Neural cell (in vitro differentiated cells): Measurements from ENCODE around the gene IBA57.

ENCODE experiments used
- CTCF ChIP-seq: fragments of 450-650 bp; IDR thresholded peaks from 2 replicates; pipeline ENCODE4 v1.5.1; 2014; ENCODE audit warnings: antibody characterized with exemption, mild to moderate bottlenecking, moderate library complexity; ENCODE audit not compliant: poor library complexity, severe bottlenecking
- EP300 ChIP-seq: fragments of 450-650 bp; conservative IDR thresholded peaks from 2 replicates; pipeline ENCODE4 v1.6.1; 2014; ENCODE audit warnings: antibody characterized with exemption, mild to moderate bottlenecking, moderate library complexity; ENCODE audit not compliant: poor library complexity, severe bottlenecking
- EZH2 ChIP-seq: fragments of 200-600, 300-800 bp; shearing (Covaris generic), sonication (generic); IDR thresholded peaks from 2 replicates; pipeline ENCODE4 v1.6.1; 2014; ENCODE audit warnings: antibody characterized with exemption, low read length, borderline replicate concordance, mild to moderate bottlenecking; ENCODE audit not compliant: insufficient read depth, poor library complexity, severe bottlenecking
- POLR2AphosphoS5 ChIP-seq: IDR thresholded peaks from 2 replicates; pipeline ENCODE4 v1.6.1; 2012
- RAD21 ChIP-seq: fragments of 450-650 bp; conservative IDR thresholded peaks from 2 replicates; pipeline ENCODE4 v1.6.1; 2014; ENCODE audit warnings: antibody characterized with exemption, mild to moderate bottlenecking, moderate library complexity
- REST ChIP-seq: IDR thresholded peaks from 2 replicates; pipeline ENCODE4 v1.6.1; 2012; ENCODE audit warnings: borderline replicate concordance
- TAF1 ChIP-seq: IDR thresholded peaks from 2 replicates; pipeline ENCODE4 v1.6.1; 2012; ENCODE audit warnings: low read depth

- TF ChIP-seq REST: no peak
- TF ChIP-seq CTCF: no peak
- TF ChIP-seq RAD21: no peak
- no peak for TF ChIP-seq EZH2
- TF ChIP-seq TAF1: no peak
- no peak for TF ChIP-seq POLR2AphosphoS5
- TF ChIP-seq EP300: no peak
Measured at GRCh38 chr1:228160201-228160761, 5.3 kb upstream of the IBA57 start.
